ENCODE results near the gene SMIM14.

DNA sequence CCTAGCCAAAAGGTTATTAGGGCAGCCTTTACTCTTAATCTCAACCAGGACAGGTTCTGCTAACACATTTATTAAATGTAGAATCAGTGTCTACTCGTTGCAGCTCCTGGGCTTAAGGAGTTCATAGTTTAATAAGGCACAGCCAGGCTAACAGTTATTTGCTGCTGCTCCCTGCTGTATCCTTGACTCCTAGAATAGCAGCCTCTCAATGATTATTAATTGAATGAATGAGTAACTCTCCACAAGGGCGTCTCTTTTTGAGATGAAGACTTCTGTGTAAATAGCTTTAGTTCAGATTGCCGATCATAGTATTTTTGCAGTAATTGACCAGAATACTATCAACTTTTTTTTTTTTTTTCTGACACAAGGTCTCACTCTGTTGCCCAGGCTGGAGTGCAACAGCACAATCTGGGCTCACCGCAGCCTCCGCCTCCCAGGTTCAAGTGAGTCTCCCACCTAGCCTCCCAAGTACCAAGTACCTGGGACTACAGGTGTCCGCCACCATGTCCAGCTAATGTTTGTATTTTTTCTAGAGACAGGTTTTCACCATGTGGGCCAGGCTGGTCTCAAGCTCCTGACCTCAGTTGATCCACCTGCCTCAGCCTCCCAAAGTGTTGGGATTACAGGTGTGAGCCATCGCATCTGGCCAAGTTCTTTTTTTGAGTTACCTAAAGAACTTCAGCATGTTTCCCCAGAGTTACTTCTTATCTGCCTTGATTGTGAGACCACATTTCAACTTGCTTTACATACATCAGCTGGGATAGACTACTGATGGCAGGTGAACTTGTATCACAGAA lies 114.3 kb downstream of the SMIM14 start:
- no peak for TF ChIP-seq EP300 (IDR thresholded peaks at IDR 0.05; ENCODE audit: borderline replicate concordance)
- TF ChIP-seq EGR1 (IDR thresholded peaks at IDR 0.05): no peak
- TF ChIP-seq, protein P1, sequence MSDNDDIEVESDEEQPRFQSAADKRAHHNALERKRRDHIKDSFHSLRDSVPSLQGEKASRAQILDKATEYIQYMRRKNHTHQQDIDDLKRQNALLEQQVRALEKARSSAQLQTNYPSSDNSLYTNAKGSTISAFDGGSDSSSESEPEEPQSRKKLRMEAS (IDR thresholded peaks at IDR 0.05): no peak
- TF ChIP-seq YY1 (IDR thresholded peaks at IDR 0.05; ENCODE audit: low read depth): no peak
- no peak for TF ChIP-seq CEBPB (IDR thresholded peaks at IDR 0.05)
- TF ChIP-seq REST (IDR thresholded peaks at IDR 0.05; ENCODE audit: low read depth): no peak
- no peak for TF ChIP-seq TAF1 (IDR thresholded peaks at IDR 0.05; ENCODE audit: low read depth)
- no peak for TF ChIP-seq CREB1 (IDR thresholded peaks at IDR 0.05; ENCODE audit: low read depth)
- TF ChIP-seq TCF12 (IDR thresholded peaks at IDR 0.05; ENCODE audit: low read depth): no peak
- no peak for TF ChIP-seq ZBTB7A (IDR thresholded peaks at IDR 0.05; ENCODE audit: low read depth)
